Central memory CD4-positive, alpha-beta T cell (primary cell): ENCODE measurements around the gene CCDC186.
"Not testable (repeated sequence)": the region's sequence is repeated elsewhere in the genome, so short reads cannot be mapped to it uniquely, and the experiment has no call there.

ENCODE experiments used
- DNase-seq: peaks from one replicate; pipeline ENCODE4 v3.0.0; 2022

CCDC186 gene

DNA sequence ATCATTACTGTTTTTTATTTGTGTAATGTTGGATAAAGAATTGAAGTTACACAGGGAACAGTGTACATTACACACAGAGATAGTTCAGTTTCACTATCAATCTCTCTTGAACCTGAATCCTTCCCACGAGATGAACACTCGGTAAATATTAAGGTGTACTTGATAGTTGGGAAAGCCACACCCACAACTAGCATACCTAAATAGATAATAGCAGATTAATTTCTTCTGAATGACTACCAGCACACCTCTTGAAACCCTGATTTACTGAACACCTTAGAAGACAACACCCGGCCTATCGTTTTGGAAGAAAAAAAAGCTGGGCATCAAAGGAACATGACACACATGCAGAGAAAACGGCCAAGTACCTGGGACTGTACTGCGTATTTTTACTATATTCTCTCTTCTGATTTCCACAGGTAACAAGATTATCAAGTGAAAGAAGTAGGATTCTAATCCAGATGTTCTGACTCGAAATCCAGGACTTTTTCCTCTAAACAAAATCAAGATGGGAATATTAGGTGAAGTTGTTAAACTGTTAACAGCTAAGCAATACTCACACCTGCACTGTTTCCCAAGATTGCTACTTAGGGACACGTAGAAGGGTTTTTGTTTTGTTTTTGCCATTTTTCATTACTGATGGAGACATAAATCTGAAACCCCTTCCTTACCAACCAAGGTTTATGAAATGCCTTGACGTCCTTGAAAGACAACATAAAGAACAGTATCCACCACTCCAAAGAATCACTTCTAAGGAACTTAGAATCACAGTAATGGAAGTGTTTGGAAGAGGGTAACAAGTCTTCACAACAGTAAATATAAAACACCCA is 1.0 kb downstream of the CCDC186 start:
- DNase-seq, result peak; percentile 4

DNA sequence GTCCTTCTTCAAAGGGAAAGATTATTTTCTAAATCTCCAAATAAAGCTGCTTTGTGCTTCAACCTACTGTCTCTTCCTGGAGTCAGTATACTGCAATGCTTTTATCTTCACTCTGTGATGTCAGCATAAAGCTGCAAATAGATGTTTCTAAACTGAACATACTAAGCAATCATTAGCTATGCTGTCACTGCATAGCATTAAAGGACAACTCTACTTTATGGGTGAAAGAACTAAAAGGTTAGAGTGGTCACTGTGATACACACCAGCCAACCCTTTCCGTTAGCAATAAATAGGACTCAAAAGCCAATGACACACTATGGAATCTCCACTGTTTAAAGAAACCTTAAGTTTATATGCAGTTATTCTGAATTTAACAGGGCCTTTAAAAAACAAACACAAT is 1.8 kb downstream of the CCDC186 start:
- no peak for DNase-seq

DNA sequence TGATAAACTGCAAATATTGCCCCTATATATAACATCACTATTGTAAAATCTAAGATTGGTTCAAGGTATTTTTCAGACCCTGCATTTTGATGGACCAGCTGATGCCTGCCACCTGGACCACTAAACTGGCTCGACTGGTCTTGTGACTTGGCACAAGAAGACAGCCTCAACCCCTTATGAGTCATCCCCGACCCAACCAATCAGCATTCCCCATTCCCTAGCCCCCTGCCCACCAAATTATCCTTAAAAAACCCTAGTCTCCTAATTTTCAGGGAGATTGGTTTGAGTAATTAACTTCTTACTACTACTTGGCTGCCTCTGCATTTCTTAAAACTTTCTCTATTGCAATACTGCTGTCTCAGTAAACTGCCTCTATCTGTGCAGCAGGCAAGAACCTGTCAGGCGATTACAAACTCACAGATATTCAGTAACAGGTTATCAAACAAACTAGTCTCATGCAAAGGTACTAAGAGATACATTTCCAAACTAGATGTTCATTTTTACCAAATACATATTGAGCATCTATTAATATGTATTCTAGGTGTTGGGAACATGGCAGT is 5.5 kb downstream of the CCDC186 start:
- no peak for DNase-seq

DNA sequence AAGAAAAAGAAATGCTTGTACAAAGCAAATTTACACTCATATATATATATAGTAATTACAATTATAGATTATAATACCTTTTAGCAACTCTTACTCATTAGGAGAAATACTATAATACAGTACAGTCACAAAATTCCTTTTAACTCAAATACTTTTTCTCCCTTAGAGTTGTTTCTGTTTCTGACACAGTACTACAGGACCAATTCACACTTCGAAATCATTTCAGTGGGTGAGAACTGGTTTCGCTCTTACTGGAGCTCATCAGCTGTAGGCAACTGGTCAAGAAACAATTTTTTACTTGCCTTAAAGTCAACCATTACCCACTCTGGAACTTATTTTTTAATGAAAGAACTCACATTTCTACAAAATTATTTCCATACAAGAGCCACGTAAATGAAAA is 6.0 kb downstream of the CCDC186 start:
- no peak for DNase-seq

DNA sequence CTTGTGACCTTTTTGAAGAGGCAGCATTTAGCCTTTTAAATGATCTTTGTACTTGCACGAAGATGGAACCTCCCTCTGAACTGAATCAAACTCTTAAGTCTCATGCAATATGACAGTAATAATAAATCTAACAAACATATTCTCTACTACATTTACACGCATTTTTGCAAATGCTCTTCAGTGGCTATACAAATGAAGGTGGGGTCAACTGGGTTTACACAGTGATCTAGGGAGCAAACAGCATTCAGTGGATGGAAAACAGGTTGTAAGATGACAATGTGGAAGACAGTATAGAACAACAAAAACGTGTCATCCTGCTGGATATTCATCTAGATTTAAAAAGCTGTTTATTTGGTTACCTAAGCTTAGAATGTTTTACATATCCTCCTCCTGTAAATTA is 7.5 kb downstream of the CCDC186 start:
- no peak for DNase-seq

DNA sequence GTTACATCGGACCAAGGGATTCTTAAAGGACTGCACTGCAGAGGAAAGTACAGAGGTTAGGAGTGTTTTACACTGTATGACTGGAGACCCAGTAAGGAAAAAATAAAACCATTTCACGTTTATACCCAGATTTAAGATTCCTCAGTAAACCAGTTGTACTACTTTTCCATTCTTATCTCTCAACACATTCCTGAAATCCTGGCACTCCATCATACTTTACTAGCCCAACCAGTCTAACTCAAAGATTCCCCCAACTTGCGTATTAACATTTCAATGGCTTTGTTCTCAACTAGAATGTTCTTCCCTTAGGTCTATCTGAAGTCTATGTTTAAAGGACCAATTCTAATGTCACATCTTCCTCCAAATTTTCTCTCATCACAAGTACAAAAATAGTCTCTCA is 8.0 kb downstream of the CCDC186 start:
- no peak for DNase-seq

DNA sequence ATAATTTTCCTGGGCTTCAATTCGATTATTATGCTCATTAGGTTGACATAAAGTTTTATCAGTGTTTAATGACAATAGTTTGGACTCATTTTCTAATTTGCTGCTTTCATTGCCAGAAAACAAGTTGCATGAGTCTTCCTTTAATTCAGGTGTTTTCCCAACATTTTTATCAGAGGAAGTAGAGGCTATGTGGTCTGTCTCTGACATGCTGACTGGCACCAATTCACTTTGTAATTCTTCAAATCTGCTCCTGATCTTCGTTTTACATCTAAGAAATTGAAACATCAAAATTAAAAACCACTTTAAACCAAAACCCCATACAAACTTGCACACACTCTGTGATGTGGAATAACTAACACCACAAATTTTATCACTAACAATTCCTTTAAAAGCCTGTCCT is 10.9 kb downstream of the CCDC186 start:
- DNase-seq, result no peak

DNA sequence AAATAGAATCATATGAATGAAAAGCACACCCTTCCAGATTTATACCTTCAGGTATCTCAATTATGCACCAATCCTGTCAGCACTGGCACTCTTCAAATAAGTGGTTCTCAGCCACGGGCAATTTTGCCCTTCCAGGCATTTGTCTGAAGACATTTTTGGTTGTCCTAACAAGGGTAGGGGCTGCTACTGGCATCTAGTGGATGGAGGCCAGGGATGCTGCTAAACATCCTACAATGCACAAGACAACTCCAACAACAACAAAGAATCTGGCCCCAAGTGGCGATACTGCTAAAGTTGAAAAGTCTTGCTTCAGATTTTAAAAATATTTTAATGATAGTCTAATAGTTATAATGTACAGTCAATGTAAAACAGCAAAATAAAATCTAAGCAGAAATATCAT is 16.1 kb downstream of the CCDC186 start:
- no peak for DNase-seq

DNA sequence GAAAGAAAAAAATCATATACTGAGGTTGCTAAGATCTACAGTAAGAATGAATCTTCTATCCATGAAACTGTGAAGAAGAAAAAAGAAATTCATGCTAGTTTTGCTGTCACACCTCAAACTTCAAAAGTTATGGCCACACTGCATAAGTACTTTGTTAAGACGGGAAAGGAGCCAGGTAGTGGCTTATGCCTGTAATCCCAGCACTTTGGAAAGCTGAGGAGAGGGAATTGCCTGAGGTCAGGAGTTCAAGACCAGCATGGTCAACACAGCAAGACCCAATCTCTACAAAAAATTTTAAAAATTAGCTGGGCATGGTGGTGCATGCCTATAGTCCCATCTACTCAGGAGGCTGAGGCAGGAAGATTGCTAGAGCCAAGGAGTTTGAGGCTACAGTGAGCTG is 22.1 kb downstream of the CCDC186 start:
- DNase-seq, result no peak

DNA sequence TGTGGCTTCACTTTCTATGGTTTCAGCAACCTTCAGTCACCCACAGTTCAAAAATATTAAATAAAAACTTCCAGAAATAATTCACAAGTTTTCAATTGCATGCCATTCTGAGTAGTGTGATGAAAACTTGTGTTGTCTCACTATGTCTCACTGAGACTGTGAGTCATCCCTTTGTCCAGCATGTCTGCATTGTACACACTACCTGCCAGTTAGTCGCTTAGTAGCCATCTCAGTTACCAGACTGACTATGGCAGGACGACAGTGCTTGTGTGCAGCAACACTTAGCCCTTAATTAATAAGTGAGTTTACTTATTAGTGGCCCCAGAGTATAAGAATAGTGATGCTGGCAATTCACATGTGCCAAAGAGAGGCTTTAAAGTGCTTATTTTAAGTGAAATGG is 22.5 kb downstream of the CCDC186 start:
- no peak for DNase-seq

DNA sequence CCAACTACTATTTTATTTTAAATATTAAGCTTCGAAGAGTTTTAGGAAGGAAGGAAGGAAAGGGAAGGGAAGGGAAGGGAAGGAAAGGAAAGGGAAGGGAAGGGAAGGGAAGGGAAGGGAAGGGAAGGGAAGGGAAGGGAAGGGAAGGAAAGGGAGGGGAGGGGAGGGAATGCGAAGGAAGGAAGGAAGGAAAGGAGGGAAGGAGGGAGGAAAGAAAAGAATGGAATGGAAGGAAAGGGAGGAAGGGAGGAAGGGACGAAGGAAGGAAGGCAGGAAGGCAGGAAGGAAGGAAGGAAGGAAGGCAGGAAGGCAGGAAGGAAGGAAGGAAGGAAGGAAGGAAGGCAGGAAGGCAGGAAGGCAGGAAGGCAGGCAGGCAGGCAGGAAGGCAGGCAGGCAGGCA is 24.5 kb downstream of the CCDC186 start:
- not testable (repeated sequence) for DNase-seq

DNA sequence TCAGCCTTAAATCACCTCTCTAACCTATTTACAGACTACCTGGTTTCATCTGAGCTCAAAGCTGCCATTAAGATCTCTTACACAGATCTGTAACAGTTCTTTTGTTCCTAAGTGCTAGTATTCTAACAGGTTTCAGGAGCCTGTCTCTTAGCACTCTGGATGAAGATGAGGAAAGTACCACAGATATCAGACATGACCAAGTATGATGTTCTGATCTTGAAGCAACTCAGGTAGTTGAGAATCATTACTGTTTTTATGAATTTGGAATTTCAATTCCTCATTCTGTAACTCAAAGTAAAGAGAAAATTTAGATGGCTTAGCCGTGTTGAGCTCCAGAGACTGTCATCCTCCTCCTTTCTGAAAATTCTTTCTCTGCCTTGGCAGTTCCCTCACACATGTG is 30.8 kb downstream of the CCDC186 start:
- DNase-seq, result no peak

DNA sequence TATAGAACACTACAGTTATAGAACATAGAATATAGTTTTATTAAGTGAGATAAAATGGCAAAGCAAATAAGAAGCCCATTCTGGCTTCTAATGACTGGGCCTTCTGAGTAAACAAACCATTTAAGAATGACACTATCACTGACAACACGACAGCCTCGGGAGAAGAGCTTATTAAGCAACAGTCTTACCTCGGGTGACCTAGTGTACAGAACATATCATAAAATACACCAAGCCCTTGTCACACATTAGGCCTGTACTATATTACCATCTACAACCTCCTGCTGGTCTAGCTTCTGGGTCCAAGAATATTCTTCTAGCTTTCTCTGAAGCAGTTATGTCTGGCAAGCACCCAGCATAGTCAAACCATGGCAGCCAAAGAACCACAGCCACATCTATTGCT is 32.0 kb downstream of the CCDC186 start:
- no peak for DNase-seq

DNA sequence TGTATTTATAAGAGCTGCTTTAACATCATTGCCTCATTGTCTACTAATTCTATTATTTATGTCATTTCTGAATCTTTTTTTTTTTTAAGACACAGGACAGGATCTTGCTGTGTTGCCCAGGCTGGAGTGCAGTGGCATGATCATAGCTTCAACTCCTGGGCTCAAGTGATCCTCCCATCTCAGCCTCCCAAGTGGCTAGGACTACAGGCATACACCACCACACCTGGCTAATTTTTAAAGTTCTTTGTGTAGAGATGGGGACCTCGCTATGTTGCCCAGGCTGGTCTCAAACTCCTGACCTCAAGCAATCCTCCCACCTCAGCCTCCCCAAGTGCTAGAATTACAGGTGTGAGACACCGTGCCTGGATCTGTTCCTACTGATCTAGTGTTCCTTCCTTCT is 33.2 kb downstream of the CCDC186 start:
- not testable (repeated sequence) for DNase-seq

DNA sequence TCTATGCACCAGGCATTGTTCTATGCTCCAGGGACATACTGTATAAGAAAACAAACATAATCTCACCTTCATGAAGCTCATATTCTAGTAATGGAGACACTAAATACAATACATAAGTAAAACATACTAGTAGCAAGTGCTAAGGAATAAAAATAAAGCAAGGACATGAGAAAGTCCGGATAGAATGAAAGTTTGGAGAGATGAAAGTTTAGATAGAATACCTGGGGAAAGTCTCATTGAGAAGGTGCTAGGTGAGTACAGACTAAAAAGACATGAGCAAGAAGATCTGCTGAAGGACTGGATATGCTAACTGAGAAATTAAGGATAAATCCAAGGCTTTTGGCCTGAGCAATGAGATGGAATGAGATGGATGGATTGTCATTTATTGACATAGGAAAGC is 34.0 kb downstream of the CCDC186 start:
- DNase-seq, result no peak

DNA sequence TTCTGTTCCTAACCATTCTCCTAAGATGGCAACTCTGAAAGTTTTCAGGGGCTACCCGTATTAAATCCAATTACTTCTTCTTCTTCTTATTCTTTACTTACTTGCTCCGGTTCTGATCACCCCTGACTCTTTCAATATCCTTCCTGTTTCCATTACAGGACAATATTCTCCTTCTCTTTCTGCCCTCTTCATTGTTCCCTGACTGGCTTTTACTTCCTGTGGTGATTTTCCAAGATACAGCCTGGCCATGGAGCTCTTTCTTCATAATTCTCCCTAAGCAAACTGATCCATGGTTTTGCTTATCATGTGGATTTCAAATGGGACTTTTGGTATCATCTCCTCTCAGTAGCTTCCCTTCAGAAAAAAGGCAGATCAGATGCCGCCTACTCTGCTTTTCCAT is 35.4 kb downstream of the CCDC186 start:
- DNase-seq, result no peak

DNA sequence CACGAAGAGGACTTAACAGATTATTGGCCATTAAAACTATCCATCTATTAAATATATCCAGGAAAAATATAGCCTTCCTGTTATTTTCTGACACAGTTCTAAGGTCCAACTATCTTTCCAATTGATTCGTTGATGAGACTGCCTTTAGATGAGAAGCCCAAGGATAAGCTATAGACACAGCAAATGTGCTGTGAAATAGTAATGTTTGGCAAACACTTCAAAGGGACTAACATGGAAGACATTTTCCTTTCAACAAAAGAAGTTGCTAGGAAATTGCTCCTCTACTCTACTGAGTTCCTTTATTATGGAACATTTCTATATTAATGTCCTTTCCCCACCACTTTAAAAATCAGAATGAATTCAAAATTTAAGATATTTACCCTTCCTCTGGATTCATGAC is 38.5 kb downstream of the CCDC186 start:
- no peak for DNase-seq

DNA sequence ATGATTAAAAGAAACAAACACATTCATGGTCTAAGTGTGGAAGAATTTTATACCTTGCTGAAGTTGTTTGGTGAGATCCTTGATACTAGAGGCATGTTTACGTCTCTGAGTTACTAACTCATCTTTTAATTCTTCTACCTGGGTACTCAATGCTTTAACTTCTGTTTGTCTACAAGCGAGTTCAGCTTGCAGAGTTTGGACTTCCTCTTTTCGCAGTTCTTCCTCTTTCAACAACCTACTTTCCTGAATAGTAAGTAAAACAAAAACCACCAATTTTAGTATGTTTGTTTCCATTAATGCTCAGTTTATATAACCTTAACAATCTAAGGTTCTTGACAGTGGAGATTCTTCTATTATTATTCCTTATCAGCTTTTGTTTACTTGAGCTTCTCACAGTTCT is 42.9 kb downstream of the CCDC186 start:
- no peak for DNase-seq

DNA sequence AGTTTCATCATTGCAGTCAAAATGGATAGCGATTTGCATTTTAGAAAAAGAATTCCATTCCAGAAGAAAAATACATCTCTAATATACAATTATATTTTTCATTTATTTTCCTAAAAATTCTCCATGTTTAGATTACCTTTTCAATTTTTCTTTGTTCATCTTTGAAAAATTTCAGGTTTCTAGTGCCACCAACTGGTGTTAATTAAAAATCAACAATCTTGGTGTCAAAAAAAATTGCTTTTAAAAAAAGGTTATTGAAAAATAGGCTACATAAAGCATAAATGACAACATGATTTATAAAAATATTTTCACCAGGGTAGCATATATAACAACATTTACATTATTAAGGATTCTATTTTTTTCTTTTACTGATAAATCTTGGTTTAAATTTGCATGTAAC is 53.0 kb downstream of the CCDC186 start:
- DNase-seq, result no peak

DNA sequence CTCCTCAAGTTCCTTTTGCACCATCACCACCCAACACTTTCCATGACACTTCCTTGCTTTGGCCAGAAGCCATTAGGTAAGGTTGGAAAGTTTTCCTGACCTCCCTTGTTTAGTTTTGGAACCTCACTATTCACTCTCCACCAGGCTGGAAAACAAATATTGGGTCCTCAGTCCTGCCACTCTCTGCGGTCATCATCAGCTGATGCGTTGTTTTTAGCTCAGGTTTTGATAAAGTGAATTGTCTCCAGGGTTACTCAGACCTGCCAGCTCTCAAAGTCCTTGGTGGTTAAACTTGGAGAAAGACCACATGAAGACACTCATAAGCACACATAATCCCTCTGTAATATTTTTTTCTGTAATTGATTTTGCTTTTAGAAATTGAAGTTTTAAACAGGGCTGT is 55.5 kb downstream of the CCDC186 start:
- DNase-seq, result no peak

DNA sequence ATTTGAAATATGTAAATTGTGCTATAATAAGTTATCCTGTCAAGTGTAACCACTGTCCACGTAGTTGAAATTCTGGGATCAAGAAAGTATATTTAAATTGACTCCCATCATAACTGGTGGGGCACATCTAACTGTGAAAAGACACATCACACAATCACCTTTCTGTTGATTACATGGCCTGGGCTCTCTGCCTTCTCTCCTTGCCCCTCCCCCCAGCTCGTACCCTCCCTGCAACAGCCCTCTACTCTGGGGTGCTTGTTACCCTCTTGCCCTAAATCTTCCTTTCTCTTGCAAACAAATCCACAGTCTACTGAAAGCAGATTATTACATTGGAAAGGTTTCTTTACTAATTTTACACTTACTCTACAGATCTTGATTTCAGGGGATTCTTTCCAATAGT is 56.3 kb downstream of the CCDC186 start:
- no peak for DNase-seq

DNA sequence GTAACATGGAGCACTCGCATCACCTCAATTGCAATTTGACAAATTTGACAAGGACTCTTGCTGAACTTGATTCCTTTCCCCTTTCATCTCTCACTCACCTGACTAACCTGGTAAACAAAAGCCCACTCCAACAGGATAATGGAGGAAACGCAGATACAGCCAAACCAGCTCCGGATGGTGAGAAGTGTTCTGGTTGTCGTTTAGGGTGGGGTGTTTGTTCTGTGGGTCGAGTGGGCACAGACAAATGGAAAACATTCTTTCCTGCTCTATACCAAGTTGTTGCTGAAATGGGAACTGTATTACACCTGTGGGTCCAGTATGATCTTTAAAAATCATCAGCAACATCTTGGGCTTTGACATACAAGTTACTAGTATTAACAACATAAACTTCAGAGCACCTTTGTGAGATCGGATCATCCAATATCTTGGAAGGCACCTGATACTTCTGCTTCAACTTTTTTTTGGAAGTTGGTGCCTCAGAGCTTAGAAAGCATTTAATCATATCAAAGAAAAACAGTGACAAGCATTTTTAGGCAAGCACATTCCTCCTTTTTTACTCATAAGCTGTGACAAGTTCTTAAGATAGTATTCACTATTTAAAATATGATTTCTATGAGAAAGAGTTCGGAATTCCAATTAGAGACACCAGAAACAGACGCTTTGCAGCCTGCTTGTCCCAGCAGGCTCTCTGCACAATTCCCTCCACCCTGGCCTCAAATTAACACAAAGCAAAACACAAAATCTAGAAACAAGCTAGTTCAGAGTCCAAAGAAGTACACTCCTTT is 58.1 kb downstream of the CCDC186 start:
- DNase-seq, result no peak

DNA sequence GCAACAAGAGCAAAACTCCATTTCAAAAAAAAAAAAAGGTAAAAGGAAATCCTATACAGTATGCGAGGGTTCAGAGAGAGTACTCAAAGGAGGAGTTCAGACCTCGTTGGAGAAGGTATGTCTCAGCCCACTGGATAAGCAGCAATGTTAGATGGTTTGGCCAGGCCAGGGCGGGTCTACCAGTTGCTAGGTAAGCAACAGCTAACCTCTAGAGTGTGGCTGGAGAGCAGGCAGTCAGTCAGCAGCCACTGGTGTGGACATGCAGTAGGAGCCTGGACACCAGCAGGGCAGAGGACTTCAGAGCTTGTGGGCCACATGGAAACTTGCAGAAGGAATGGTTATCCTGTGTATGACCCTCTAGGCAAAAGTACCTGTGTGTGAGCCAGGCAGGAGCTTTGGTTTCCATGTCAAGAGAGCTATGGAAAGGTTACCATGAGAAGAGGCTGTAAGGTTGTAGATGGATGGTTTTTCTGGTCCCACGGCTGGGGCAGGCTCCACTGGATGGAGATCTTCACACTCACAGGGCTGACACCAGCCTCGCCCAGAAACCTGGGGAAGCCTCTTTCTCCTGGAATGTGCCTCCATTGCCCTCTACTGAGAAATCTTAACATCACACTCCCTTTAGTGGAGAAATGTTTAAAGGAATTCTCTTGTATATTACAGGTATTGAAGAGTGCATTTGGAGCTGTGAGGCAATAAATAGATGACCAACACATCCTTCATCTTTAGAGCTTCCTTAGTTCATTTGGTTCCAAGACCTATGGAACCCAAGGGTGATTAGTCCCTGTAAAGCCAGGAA is 63.6 kb downstream of the CCDC186 start:
- DNase-seq, result no peak
